ENCODE measurements around the gene MYCBPAP.

DNA sequence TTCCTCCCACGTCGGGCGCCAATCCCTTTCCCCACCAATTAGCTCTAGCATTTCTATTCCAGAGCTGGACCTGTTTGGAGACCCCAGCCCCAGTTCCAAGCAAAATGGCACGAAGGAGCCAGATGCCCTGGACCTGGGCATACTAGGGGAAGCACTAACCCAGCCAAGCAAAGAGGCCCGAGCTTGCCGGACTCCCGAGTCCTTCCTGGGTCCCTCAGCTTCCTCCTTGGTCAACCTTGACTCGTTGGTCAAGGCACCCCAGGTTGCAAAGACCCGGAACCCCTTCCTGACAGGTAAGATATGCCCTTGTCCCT is 33.1 kb downstream of the MYCBPAP start:
- TF ChIP-seq CTCF (conservative IDR thresholded peaks at IDR 0.05; ENCODE audit: low read depth, low read length) (no peak), EZH2 (IDR thresholded peaks at IDR 0.05; ENCODE audit: low read length, unreplicated experiment) (no peak), EZH2phosphoT487 (IDR thresholded peaks at IDR 0.05; ENCODE audit: borderline replicate concordance, low read length) (no peak)

Measured in PC-3 (cell line).